GF-D8 (cell line): ENCODE results near the gene CGNL1.
A peak's percentile ranks its signal among the peaks of the same experiment; 100 is the strongest.

Experiments used
- DNase-seq: peaks from one replicate; lab custom pipeline; 2025; lab: John Stamatoyannopoulos, UW

CGNL1 gene

DNA sequence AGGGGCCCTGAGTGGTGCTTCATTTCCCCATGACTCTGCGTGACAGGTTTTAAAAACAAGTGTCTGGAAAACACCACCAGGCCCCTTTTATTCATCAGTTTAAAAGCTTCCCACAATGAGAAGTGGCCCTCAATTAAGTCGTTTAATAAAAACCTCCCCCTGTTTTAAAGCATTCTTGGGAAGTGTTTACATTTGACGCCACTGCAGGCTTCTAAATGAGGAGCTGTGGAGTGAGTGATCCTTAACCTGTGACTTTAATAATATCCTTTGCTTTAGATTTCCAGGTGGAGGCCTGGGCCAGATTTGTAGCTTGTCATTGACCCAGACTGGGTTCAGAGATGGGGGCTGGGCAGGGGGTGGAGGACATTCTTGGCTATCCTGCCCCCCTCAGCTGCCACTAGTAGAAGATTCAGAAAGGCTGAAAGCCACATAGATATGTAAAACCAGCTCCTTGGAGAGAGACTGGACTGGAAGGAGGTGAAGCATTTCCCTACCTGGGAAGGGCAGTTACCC, 11.3 kb downstream of the CGNL1 start:
- no peak for DNase-seq

DNA sequence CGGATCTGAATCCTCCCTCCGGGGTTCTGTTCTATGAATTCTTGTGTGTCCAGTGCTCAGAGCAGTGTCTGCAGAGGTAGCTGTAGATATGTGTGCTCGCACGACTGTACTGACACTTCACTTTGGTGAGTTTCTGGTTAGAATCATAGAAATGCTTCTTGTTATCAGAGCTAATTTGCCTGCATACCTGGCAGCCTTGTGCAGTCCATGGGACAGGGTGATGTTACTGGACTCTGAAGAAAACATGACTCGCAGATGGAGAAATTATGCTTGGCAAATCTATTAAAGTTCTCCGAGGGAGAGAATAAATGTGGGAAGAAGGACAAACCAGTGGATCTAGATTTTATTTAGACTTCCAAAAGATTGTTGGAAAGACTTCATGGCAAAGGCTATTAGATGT, 12.2 kb downstream of the CGNL1 start:
- no peak for DNase-seq

DNA sequence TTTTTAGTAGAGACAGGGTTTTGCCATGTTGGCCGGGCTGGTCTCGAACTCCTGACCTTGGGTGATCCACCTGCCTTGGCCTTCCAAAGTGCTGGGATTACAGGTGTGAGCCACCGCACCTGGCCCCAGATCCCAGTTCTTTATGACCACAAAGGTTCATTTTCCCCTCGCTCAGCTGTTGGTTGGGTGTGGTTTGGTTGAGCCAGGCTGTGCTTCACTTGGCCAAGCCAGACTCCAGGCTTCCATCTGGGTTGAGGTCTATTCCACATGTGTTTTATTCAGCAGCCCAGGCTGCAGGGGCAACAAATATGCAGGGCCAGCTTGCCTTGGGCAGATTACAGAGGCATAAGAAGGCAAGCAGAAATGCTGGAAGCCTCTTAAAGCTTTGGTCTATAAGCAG, 13.7 kb downstream of the CGNL1 start:
- no peak for DNase-seq

DNA sequence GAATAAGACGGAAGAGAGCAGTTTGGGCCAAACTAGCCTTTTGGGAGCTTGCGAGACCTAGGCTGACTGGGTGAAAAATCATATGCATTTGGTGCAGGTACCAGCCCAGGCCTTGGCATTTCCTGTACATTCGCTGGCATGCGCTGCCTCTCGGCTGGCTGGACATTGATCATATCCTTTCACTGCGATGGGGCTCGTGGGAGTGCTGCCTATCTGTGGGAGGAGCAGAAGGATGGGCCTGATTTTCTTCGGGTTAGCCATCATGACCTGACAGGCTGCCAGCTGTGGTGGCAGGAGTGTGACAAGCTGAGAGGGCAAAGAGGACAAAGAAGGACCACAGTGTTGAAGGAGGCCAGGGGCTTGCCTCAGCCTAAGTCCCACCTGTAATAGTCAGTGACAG, 14.3 kb downstream of the CGNL1 start:
- DNase-seq, result no peak

DNA sequence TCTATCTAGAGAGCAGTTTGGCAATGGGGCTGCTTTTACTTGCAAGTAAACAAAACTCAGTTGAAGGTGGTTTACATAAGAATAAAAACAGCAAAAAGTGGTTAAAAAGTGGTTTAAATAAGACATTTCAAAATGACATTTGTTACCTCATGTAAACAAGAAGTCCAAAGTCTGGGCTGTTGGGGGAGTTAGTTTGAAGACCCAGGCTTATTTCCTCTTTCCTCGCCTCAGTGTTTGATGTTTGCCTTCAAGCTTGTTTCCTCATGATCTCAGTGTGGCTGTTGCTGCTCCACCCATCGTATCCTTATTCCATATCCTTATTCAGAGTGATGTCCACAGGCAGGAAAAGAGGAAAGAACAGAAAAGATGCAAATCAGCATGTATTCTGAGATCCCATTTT, 15.2 kb downstream of the CGNL1 start:
- no peak for DNase-seq

DNA sequence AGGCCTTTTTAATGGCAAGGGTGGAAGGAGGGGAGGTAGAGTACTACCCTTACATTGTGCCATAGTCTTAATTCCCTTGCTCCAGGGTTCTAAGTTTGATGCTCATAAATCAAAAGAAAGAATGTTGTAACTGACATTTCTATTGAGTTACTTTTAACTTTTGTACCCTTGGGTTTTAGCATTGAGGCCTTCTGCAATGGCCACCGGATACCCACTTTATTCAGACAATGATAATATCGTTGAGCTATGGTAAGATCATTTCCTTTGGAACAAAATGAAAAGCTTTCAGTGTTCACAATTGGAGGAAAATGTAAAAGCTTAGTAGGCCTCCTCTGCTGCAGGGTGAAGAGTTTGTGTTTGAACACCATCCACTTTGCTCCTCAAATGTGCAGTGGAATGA, 16.8 kb downstream of the CGNL1 start:
- DNase-seq, result no peak

DNA sequence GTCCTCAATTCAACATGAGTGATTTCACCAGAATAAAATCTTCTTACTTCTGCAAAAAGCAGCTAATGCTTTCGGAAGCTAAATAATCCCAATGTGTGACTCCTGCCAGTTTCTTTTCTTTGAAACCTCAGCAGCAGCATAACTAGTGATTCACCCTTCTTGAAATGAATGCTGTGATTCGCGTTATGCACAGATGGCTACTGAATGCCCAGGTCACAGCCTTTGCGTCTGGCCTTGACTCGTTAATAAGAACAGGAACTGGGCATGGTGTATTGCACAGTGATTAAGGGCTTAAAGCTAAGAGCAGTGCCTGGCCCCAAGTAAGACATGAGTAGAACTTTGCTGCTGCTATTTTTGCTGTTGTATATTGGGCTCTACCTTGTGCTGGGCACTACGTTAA, 19.0 kb downstream of the CGNL1 start:
- no peak for DNase-seq

DNA sequence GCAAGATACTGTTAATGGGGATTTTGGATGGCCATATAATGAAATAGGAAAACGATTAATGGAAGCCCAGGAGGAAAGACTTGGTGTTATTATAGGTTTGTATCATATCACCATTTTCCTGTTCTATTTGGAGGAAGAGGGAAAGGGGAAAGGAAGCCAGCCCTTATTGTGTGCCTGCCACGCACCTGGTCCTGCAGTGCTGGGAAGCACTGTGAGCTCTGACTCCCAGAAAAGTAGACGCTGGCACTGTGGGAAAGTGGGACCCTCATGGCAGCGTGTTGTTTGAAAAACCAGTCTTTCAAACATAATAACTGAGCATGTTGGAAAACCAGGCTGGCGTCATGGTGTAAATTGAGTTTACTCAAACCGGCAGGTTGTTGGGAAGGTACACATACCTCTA, 22.0 kb downstream of the CGNL1 start:
- no peak for DNase-seq

DNA sequence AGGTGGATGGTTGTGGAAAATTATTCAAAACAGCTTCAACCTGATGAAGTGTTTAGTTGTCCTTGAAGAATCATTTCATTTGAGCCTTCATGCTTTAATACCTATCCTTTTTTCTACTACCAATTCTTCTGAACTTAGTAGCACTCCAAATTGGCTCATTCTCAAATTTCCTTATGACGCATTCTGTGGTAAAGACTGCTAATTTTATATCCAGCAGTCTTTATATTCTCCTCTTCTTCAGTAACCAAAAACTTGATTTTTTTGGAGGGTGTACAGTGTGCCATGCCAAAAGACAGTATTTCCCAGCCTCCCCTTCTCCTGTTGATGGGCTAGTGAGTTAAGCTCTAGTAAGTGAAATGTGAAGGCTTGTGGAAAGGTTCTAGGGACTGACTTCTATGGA, 25.2 kb downstream of the CGNL1 start:
- DNase-seq, result no peak

DNA sequence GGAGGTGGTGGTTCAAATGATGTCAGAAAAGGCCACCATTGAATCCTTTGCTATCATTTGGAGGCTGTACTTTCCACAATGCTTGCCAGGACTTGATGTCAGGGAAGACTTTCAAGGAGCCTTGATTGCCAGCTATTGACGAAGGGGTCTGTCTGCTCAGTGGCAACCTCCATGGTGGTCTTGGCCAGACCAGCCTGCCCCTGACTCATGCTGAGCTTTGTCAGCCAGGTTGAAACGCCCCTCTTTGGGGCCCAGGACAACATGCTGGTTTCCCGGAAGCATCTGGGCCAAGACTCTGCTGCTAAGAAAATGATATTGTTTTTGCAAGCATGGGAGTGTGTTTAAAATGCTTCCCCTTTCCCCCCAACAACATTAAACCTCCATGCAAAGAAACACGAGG, 26.7 kb downstream of the CGNL1 start:
- DNase-seq, result no peak

DNA sequence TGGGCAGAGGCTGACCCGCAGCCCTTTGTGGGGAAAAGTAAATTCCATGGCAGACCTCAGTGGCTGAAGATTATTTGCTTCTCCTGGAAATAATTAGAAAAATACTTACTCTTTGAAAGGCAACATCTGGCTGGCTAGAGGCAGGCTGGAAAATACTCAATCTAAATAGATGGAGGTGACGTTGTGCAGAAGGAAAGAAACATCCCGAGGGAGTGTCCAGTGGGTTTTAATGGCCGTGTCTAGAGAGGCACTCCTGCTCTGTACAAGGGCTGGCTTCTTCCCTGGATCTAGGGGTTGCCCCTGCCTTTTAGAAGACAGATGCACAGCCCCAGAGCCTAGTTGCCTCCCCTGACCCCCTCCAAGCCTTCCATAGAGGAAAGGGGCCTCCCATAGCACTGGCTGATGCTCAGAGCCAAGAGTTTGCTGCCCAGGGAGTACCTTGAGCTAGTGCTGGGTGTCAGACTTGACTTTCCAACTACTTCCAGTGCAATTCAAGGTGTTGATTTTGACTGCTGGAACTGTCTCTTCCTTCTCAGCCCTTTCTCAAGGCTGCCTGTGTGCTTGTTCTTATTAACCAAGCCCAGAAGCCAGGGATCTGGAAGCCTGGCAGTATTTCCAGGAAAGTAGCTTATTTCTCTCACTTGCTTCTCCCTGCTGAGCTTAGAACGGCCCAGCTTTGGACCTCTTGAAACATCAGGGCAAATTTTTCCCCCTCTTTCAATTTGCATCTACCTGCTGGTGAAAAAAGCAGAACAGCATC, 27.4 kb downstream of the CGNL1 start:
- DNase-seq, result no peak

DNA sequence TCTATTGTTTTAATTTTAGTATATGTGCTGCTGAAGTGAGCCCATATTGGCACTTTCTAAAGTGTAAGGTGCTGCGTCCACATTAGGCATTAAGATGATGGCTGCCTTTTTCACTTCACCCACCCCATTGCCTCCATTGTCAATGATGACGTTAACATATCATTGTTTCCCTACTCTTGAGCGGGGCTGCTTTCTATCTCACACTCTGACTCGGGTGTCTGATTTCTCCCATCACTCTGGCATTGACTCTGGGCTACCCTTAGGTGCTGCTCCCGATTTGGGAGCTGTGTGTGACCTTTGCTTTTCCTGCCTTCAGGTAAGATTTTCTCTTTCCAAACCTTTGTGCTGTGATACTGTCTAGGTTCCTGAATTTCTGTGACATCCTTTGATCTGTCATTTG, 28.8 kb downstream of the CGNL1 start:
- DNase-seq, result no peak

DNA sequence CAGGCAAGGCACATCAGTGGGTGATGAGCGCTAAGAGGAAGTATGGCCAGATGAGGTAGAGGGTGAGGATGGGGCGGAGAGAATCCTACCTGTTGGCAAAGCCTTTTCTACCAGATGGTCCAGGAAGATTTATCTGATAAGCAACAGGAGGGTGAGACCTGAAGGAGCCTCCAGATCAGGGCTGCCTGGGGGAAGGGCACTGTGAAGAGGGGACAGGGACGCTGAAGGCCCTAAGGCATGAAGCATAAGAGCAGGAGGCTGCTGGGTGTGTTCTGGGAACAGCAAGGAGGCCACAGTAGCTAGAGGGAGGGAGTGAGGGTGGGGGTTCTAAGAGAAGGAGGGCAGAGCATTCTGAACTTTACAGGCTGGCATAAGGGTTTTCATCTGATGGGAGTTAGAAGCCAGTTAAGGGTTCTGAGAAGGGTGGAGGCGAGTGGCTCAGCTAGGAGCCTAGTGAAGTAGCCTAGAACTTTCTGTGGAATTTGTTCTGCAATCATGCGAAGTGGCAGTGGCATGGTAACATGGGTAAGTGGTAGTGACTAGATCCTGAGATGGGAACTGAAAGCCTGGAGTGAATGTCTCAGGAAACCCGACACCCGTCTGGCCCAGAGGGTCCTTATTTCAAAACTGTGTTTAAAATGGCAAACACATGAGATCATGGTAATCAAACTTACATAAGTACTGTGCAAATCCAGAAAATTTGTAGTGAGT, 29.9 kb downstream of the CGNL1 start:
- no peak for DNase-seq

DNA sequence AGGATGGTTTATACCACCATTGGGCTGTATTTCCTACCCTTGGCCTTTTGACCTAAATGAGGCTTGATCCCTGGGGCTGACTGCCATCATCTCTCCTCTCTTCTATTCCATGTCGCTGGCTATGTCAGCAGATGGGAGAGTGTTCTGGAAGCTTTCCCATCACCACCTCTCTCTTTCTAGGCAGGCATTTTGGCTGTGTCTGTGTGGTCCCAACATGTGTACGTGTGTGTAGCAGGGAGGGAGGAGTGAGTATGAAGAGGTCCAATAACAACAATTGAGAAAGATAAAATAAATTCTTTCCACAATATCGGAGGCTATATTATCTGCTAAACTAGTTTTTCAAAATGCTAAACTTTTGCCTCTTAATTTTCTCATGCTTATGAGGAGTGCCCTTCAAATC, 34.1 kb downstream of the CGNL1 start:
- no peak for DNase-seq

DNA sequence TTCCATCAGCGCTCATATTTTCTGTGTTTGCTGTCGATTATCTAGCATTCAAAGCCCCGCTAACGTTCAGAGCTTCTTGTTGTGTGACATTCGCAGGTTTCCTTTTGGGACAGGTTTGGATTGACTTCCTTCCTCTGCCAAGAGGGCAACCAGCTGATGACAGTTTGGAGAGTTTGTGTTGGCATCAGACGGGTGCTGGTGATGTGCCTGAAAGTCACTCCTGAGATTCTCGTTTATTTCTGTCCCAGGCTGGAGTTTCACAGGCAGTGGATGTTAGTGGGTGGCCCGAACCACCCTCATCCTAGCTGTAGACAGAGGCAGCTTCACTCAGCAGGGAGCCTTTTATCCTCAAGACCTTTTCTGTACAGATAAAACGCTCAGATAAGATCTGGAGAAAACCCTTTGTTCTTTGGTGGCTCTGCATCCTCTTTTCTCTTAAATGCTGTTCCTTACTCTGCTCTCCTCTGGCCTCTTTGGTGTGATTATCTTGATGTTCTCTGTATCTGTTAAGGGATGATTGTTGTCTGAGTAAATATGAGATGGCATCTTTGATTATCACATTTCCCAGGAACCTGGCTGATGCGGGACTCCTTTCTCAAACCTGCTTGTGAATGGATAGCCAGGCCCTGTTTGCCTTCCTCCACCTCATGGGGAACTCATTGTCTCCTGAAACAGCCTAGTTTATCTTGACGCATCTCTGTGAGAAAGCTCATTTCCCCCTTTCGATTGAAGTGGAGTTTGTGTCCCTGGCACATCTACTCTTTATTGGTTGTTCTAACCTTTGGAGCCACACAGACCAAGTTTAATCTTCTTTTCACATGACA, 35.9 kb downstream of the CGNL1 start:
- no peak for DNase-seq

DNA sequence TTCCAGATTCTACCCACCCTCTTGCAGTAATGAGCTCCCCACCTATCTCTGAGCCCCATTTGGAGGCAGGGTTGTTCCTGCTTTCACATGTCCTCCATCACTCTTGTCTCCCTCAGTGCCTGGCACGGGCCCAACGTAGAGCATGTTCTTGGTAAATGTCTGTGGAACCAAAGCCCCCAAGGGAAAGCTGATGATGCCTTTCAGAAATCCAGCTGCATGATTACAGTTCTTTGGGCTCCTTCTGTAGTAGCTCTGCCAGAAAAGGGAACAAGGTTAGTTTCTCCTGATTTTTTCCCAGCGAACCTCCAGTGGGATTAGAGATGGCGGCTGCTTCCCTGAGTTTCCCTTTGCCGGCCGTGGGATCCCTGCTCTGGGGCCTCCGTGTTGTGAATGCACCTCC, 39.3 kb downstream of the CGNL1 start:
- no peak for DNase-seq

DNA sequence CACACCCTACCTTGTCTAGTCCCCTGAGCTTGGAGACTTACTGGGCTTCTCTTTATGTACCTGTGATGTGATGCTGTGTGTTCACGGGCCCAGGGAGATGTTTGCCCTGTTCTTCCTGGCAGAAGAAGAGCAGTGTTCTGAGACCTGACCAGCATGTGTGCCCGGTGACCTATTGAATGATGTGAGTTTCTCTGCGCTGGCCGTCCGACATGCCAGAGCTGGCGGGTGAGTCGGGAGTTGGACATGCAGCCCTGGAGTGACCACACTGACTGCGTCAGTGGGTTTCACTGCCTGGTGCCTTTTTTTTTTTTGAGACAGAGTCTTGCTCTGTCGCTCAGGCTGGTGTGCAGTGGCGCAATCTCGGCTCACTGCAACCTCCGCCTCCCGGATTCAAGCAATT, 42.3 kb downstream of the CGNL1 start:
- no peak for DNase-seq

DNA sequence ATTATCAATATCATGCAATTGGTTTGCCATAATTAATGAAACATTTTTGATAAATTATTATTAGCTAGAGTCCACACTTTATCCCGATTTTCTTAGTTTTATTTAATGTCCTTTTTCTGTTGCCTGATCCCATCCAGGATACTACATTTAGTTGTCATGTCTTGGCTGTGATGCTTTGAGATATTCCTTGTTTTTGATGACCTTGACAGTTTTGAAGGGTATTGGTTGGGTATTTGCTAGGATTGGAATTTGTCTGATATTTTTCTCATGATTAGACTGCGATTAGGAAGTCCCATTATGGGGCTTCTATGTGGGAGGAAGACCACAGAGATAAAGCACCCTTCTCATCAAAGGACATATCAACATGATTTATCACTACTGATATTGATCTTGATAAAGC, 43.0 kb downstream of the CGNL1 start:
- no peak for DNase-seq

DNA sequence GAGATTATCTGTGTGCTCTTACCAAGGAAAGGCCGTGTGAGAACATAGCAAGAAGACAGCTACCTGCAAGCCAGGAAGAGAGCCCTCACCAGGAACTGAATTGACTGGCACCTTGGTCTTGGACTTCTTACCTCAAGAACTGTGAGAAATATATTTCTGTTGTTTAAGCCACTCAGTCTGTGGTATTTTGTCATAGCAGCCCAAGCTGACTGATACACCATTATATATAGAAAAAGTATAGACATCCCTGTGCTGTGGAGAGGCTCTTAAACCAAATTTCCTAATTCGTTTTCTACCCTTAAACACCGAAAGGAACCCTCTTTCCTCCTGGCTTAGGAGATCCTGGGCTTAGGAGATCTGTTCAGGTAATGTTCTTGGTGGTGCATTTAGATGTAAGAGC, 44.8 kb downstream of the CGNL1 start:
- DNase-seq, result no peak

DNA sequence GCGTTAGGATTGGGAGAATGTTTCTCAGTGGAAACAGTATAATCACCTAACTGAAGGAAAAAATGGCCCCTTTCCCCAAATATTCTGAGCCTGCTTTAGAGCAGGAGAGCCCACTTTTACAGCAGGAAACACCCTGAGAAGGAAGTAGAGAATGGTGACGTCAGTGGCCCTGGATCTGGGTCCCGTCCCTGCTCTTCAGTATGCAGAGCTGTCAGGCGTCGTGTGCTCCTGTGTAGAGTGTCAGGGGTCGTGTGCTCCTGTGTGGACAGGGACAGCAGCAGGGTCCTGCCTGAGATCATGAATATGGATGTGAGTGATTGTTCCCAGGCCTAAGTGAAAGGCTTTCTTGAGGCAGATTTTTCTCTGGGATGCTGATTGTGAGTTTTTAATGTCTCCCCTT, 45.2 kb downstream of the CGNL1 start:
- no peak for DNase-seq

DNA sequence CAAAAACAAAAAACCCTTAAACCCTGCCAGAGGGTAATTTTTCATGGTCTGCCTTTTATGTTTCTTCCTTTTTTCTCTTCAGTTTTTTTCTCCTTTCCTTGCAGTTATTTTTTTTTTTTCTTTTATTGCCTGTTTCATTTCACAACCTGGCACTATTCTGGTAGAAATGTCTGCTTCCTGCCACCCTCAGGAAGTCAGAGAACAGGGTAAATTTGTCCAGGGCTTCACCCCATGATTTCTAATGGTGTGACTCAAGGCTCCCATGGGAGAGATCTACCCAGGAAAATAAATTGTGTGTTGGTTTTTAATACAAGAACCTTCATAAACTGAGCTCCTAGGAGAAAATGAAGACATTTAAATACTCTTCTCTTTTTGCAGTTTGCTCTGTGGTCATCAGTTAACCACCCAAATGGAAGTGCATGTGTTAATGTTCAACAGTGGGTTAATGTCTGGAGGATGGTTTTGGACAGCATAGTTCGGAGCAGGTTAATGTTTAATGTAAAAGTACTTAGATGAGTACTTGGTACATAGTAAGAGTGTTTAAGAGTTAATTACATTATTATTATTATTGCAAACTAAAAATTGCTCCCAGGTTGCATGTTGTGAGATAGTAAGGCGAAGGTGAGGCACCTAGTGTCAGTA, 45.9 kb downstream of the CGNL1 start:
- DNase-seq, result peak; percentile 2

DNA sequence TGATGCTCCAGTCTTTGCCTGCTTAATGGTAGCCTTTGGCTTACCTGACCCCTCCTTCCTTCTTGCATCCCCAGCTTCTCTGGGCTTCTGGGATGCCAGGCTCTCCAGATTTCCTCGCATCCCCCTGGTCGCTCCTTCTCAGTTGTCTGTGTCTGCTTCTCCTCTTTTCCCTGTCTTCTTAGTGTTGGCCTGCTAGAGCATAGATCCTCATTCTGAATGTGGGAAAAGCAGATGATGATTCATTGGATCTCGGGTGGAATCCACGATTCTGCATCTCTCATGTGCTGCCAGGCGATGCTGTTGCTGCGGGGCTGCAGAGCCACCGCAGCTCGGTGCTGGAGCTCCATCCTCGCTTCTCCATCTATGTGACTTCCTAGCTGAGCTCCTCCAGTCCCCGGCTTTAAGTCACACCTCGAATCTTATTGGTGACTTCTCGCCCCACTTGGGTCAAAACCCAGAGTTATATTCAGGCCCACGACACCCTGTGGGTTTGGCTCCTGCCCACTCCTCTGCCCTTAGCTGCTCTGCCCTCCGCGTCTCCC, 47.4 kb downstream of the CGNL1 start:
- DNase-seq, result no peak
